ENCODE results near the gene SLK.

GRCh38 chr10:103933557-103934121, 33.3 kb upstream of the SLK start:
- TF ChIP-seq POLR2A (IDR thresholded peaks at IDR 0.05; ENCODE audit: low read length) (no peak), GATA1 (IDR thresholded peaks at IDR 0.05; ENCODE audit: low read depth, low read length) (no peak)
